Forelimb muscle (tissue), 1 donor: ENCODE results near the gene ENOSF1. TPM values are rescaled to one million over a fixed set of nuclear protein-coding genes. Genes with fewer than 3 reads are reported as not detected.
"Not testable (repeated sequence)": the region's sequence is repeated elsewhere in the genome, so short reads cannot be mapped to it uniquely, and the experiment has no call there.

ENCODE experiments used
- DNase-seq: peaks from one replicate; pipeline ENCODE4 v3.0.0-alpha.2; 2013; ENCODE audit warnings: low read depth
- polyA plus RNA-seq: library from polyadenylated mRNA; unstranded; fragments of 120-200 nt; gene quantifications from one replicate; pipeline ENCODE4 v1.2.1, GENCODE V29; 2013; ENCODE audit not compliant: insufficient read length

ENOSF1 gene
- polyA plus RNA-seq, 1 donor: 28.8 TPM

GRCh38 chr18:708096-708495 lies 4.3 kb downstream of the ENOSF1 start:
- no peak for DNase-seq

GRCh38 chr18:706405-706804 lies 6.0 kb downstream of the ENOSF1 start:
- DNase-seq: no peak

DNA sequence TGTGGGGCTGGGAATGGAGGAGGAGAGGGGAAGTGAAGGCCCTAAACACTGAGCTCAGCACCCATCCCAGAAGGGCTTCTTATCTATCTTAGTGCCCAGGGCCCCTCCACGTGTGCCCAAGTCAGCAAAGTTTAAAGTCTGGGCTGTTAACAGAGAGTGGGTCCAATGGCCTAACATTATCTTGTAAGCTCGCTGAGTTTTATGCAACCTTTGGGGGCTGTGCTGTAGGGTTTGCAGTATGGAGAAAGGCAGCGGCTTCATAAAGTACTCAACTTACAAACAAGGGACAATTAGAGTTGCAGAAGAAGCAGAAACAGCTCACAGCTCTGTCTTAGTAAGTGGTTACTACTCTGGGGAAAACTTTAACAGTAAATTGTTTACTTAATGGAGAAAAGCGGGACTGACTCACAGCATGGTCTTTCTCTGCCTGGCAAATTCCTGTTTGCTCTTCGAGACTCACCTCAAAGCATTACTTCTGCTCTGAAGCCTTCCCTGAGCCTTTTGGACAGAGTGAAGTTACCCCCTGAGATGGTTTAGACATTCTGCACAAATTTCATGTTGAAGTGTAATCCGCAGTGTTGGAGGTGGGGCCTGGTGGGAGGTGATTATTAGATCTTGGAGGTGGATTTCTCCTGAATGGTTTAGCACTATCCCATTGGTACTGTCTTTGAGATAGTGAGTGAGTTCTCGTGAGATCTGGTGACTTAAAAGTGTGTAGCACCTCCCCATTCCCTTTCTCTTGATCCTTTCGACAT lies 9.0 kb downstream of the ENOSF1 start:
- DNase-seq: no peak

DNA sequence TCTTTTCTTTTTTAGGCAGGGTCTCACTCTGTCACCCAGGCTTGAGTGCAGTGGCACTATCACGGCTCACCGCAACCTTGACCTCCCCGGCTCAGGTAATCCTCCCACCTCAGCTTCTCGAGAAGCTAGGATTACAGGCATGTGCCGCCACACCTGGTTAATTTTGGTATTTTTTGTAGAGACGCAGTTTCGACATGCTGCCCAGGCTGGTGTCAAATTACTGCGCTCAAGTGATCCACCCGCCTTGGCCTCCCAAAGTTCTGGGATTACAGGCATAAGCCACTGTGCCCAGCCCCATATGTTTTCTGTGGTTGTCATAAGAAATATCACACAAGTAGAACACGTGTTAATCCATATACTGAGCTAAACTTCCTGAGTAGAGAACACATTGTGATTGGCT lies 14.6 kb downstream of the ENOSF1 start:
- no peak for DNase-seq

DNA sequence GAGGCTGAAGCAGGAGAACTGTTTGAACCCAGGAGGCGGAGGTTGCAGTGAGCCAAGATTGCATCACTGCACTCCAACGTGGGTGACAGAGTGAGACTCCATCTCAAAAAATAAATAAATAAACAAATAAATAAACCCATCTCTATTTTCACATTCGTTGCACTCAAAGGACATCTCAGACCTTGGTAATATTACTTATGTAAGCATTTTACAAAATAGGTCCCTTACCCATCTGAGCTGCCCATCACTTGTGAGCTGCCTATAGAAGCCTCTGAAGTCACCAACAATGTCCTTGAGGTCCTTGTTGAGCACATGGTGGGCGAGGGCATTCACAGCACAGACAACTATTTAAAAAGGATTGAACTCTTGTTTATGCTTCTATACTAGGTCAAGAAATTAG lies 15.4 kb downstream of the ENOSF1 start:
- DNase-seq: no peak

- no peak for DNase-seq
These were observed 18.8 kb downstream of the ENOSF1 start for GRCh38 chr18:693466-694187.

DNA sequence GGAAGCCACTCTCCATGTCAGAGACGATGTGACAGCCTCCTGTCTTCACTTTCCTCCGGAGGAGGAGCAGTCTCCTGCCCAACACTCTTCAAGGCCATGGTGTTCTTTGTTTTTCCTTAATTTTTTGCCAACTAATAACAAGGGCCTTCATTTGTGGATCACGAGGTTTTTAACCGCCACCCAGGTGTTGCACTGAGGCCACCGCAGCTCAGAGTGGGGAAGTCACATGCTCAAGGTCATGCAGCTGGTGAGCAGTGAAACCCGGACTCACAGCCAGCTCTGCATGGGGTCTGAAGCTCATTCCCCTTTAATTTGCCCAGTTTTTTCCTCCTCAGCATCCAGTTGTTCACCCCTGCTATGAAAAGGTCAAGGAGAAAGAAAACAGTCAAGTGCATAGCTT lies 19.6 kb downstream of the ENOSF1 start:
- no peak for DNase-seq

DNA sequence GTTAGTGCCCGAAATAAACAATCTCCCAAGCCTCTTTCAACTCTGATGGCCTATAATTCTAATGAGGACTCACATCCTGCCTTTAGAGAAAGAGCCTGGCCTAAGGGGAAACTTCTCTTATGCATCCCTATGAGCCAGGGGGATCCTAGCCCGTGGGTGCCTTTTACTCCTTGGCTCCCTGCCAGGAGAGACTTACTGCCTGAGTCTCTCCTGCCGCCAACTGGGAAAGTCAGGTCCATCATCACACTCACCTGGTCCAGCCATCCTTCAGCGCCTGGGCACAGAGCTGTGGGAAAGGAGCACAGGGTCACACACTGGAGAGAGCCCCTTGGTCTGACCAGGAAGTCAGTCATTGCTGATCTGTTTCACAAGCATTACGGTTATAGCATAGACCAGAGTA lies 24.1 kb downstream of the ENOSF1 start:
- DNase-seq: no peak

DNA sequence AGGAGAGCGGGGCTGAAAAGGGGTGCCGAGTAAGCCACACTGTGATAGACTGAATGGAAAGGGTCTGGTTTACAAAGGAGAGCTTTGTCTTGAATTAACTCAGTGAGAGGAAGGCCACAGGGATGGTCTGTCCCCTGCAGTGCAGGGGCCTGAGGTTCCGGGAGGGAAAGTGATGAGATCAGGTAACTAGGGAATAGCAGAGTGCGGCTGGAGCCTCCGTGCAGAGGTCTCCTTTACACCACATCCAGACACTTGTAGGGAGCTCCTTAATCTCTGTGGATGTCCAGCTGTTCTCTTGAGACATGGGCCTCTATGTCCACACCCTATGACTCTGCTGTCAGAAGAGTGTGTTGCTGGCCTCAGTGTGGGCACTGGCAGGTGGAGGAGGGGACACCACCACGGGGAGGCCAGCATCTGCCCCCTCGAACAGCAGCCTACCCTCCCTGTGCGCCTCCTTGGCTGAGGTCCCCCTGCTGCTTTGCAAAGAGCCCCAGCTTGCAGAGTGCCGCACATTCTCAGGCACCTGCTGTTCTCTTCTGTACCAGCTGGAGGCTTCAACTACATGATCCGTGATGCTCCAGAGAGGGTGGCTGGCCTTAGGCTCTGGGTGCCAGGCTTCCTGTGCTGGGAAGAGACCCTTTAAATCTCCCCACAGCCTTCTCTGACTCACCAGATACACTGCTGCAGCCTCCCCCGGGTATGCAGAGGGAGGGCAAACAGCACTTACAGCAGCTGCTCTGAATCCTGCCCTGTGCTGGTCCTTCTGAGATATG lies 25.9 kb downstream of the ENOSF1 start:
- DNase-seq: no peak

GRCh38 chr18:685438-685837 lies 27.0 kb downstream of the ENOSF1 start:
- no peak for DNase-seq

DNA sequence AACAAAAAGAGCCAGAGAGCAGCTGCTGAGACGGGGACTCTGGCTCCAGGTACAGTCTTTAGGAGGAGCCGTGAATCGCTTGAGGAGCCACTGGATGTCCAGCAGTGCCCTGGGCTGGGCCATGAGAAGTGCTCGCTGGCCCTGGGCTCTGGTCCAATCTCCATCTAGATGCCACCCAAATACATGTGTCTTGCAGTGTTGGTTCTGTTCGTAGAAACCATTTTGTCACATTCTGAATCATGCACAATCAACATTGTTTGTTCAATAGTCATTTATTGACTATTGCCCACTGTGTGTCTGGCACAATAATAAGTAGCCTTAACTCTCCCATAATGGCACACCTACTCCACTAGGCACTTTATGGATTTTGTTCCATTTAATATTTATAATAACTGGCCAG lies 28.9 kb downstream of the ENOSF1 start:
- no peak for DNase-seq

DNA sequence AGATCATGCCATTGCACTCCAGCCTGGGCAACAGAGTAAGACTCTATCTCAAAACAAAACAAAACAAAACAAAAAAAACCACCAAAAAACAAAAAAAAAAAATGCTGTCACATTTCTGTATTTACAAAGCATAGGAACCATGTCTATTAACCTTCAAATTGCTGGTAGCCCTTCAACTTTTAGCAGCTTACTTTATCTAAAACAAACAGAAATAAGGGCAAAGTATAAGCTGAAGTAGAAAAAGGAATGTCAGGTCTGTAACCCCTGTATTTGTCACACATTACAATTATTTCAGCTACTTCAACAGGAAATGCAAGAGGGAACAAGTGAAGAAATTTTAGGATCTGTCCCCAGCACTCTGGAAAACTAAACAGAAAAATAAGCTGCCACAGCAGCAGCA lies 29.6 kb downstream of the ENOSF1 start:
- no peak for DNase-seq

GRCh38 chr18:682416-682815 lies 30.0 kb downstream of the ENOSF1 start:
- DNase-seq: not testable (repeated sequence)

- DNase-seq: no peak
These were observed 30.4 kb downstream of the ENOSF1 start for GRCh38 chr18:681985-682384.

DNA sequence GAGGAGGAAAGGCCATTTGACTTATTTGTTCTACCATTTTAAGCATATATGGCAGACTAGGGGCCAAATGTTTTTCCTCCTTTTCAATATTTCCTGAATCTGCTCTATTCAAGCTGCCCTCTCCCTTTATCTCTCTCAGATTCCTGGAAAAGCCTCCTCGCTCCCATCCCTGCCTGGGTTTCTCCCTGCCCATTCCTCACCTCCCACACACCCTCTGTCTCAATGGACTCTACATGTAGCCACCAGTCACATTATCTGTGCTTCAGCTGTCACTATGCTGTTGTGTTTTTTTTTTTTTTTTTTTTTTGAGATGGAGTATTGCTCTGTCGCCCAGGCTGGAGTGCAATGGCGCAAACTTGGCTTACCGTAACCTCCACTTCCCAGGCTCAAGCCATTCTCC lies 32.0 kb downstream of the ENOSF1 start:
- no peak for DNase-seq

DNA sequence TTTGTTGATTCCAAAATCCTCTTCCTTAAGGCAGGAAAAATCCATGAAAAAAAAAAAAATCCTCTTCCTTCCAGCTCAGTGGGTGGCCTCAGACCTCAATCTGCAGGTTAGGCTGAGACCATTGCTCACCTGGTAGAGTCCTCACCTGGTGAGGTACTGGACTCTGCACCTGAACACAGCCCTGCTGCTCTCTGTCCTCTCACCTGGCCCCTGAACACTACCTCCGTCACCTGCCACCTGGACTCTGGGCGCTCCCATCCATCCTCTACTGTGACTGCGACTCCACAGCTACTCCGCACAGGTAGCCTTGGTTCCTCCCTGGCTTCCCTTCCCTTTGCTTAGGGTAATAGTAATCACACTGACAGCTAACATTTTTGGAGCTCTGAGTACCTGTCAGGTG lies 32.9 kb downstream of the ENOSF1 start:
- no peak for DNase-seq

- no peak for DNase-seq
These were observed 33.8 kb downstream of the ENOSF1 start for GRCh38 chr18:678482-679182.

GRCh38 chr18:677951-678381 lies 34.5 kb downstream of the ENOSF1 start:
- DNase-seq: no peak

DNA sequence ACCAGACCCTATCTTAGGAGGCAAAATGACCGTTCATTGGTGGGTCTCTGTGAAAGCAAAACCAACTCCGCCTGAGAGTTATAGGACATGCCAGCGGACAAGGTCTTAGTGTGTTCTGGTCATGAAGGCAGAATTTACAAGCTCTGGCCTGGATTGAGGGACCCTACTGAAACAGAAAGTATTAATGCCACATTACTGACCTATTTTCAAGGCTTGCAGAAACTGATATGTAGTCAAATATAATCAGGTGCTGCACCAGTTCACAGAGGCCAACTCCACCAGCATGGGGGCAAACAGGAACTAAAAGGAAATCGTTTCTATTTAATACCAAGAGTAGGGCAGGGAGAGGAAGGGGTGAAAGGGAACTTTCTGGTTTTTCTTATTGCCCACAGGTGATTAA lies 35.3 kb downstream of the ENOSF1 start:
- DNase-seq: no peak

GRCh38 chr18:676736-677135 lies 35.7 kb downstream of the ENOSF1 start:
- no peak for DNase-seq

DNA sequence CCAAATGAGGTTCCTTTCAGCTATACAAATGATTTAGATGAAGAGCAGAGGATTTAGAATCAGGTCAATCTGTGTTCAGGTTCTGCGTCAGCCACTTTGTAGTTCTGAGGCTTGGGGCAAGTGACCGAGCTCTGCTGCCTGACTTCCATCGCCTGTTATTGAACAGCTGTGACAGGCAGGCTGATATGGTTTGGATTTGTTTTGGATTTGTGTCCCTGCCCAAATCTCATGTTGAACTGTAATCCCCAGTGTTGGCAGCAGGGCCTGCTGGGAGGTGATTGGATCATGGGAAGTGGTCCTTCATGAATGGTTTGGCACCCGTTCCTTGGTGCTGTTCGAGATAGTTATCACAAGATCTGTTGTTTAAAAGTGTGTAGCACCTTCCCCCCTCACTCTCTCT lies 36.4 kb downstream of the ENOSF1 start:
- no peak for DNase-seq

DNA sequence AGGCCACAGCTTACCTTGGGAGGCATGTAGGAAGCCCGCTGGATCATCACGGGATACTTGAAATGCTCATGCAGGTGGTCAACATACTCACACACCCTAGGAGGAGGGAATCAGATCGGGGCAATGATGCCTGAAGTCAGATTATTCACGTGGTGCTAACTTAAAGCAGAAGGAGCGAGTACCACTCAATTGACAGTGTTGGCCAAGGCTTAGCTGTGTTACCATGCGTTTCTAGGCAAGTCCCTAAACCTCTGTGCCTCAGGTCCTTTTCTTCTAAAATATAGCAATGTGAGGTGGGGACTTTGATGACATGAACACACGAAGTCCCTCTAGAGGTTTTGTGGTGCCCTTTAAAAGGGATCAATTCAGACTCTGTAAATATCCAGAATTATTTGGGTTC lies 37.1 kb downstream of the ENOSF1 start:
- no peak for DNase-seq
